Measurements from ENCODE around the gene DYNC1I1.

Gene DYNC1I1

DNA sequence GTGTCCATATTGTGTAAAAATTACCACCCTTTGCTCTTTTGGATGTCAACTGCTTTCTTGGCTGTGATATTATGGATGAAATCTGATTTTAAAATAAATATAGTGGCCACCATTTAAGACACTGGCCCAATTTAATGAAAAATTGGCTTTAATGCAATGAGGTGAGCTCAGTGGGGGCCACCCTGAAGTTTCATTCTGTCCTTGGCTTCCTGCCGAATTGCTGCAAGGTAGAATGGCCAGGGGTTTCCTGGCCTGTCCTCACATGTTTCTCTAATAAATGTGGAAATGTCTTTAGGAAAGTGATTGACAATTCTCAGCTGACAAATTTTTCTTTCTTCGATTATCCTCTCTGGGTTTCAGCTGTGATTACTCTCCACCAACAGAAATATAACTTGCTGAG is 36.0 kb downstream of the DYNC1I1 start:
- H3K36me3 Mint-ChIP-seq (ENCODE audit: low read depth), result no peaks in the 10 kb centered on the region

DNA sequence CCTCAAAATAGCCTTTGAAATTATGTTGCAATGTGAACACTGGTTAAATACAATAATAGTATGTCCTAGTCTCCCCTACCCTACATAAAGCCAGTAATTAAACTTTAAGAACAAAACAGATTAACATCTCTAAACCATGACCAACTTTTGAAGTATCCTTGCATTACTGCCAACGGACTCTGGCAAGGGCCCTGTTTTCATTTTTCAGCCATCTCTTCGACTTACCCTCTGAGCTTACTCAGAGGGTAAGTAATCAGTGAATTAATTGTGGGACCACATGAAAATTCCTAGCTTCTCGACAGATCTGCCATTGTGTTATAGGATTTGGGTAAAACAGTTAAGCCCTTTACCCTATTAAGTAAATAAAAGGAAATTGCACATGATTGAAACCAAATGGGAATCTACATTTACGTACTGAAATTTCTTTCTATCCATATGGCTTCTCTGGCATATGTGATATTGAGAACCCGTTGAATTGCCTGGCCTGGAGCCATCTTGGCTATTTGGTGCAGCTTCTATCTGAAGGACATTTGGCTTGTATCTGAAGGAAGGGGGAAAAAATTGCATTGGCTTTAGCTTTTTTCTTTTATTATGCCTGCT is 39.6 kb downstream of the DYNC1I1 start:
- H3K36me3 Mint-ChIP-seq (ENCODE audit: low read depth), result no peaks in the 10 kb centered on the region
- no peaks in the 10 kb centered on the region for H3K4me1 Mint-ChIP-seq (ENCODE audit: low read depth)
- no peaks in the 10 kb centered on the region for H3K9me3 Mint-ChIP-seq
- H3K27ac Mint-ChIP-seq, result no peak overlapping the region
- H3K4me3 Mint-ChIP-seq, result no peak overlapping the region
- H3K27me3 Mint-ChIP-seq, result no peaks in the 10 kb centered on the region

More for the DNA sequence above, 36.0 kb downstream of the DYNC1I1 start:
- Mint-ChIP-seq H3K4me1 (ENCODE audit: low read depth) (no peaks in the 10 kb centered on the region), H3K27ac (no peak overlapping the region), H3K27me3 (no peaks in the 10 kb centered on the region), H3K9me3 (no peaks in the 10 kb centered on the region), H3K4me3 (no peak overlapping the region)

DNA sequence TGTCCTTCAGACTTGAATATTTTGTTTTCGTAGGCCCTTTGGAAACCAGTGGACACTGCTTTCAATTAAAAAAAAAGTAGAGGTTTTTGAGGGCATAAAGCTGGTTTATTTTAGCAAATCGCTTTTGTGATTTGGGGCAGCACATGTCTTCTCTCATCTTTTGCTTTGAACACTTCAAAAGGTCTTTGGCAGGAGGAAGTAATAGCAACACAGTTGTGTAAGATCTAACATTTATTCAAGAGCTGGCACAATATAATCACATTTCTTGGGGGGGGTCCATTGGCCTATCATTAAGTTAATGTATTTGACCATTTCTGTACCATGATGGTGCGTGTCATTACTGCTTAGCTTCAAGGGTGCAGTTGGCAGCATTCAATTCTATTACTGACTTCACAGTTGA is 42.4 kb downstream of the DYNC1I1 start:
- Mint-ChIP-seq H3K4me3 (no peak overlapping the region), H3K27ac (no peak overlapping the region), H3K36me3 (ENCODE audit: low read depth) (no peaks in the 10 kb centered on the region), H3K4me1 (ENCODE audit: low read depth) (no peaks in the 10 kb centered on the region), H3K9me3 (no peaks in the 10 kb centered on the region), H3K27me3 (no peaks in the 10 kb centered on the region)

DNA sequence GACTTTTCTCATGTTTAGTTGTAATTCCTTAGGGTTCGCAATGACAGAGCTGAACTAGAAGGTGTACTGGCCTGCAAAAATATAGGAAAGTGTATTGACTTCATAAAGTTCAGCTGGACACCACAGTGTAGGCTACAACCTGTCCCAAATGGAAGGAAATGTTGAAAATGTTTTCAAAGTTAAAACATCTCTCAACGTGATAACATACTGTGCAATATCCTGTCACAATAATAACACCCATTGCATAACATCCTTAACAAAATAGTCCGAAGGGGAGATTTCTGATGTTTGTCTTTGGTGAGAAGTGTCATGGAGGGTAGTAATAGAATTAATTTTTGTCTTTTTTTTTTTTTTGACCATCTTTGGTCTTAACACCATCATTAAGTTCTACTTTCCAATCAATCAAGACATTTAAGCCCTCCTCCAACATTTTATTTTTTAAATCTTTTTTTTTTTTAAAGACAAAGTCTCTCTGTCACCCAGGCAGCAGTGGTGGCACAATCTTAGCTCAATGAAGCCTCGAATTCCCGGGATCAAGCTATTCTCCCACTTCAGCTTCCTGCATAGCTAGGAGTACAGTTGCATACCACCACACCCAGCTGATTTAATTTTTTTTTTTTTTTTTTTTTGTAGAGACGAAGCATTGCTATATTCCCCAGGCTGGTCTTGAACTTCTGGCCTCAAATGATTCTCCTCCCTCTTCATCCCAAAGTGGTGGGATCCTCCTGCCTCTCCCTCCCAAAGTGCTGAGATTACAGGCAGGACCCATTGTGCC is 45.7 kb downstream of the DYNC1I1 start:
- no peaks in the 10 kb centered on the region for H3K27me3 Mint-ChIP-seq
- H3K27ac Mint-ChIP-seq, result no peak overlapping the region
- H3K4me3 Mint-ChIP-seq, result no peak overlapping the region
- H3K9me3 Mint-ChIP-seq, result no peaks in the 10 kb centered on the region
- no peaks in the 10 kb centered on the region for H3K36me3 Mint-ChIP-seq (ENCODE audit: low read depth)
- no peaks in the 10 kb centered on the region for H3K4me1 Mint-ChIP-seq (ENCODE audit: low read depth)

DNA sequence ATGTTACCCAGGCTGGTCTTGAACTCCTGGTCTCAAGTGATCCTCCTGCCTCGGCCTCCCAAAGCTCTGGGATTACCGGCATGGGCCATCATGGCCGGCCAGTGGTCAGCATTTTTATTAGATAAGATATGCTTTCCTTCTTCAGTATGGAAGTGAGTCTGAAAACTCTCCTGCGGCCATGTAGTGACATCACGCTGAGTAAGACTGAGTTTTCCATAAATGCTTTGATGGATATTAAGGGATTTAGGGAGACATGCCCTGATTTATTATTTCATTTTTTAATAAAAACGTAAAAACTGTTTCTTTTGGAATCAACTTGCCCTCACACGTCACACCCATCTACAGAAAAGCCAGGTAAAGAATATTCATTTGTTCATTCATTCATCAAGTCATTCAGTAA is 48.4 kb downstream of the DYNC1I1 start:
- Mint-ChIP-seq H3K36me3 (ENCODE audit: low read depth) (no peaks in the 10 kb centered on the region), H3K9me3 (no peaks in the 10 kb centered on the region), H3K27me3 (no peaks in the 10 kb centered on the region), H3K4me3 (no peak overlapping the region), H3K27ac (no peak overlapping the region), H3K4me1 (ENCODE audit: low read depth) (no peaks in the 10 kb centered on the region)

DNA sequence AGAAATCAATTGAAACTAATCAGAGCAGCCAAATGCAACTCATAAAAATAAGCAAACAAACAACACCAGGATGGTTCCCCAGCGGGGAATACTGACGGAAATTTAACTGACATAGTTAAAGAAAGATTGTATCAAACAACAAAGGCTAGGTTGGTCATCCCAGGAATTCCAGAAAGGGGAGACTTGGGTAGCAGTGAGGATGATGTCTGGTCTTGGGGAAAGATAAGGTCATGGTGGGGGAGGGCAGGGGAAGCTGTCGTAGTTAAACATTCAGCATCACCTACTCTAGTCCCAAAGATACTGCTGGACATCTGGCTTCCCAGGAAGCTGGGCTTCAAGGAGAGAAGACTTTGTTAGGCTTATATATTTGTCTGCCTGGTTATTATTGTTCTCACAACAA is 50.4 kb downstream of the DYNC1I1 start:
- Mint-ChIP-seq H3K4me1 (ENCODE audit: low read depth) (no peaks in the 10 kb centered on the region), H3K9me3 (no peaks in the 10 kb centered on the region), H3K27ac (no peak overlapping the region), H3K4me3 (no peak overlapping the region), H3K36me3 (ENCODE audit: low read depth) (no peaks in the 10 kb centered on the region), H3K27me3 (no peaks in the 10 kb centered on the region)

DNA sequence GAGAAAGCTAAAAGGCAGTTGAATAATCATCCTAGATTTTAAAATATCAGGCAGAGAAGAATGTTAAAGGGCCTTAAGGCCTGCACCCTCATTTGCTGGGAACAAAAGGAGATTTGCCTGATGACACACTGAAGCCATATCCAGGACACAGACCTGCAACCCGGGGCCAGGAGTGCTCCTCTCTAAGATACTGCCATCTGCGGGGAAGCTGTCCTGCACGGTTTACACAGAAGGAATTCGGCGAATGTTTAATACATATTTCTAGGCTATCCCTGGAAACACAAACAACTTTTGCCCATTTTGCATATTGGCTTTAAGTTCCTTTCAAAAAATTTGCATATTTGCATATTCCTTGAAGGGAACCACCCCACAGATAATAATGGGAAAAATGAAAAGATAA is 52.3 kb downstream of the DYNC1I1 start:
- H3K27me3 Mint-ChIP-seq, result no peaks in the 10 kb centered on the region
- H3K27ac Mint-ChIP-seq, result no peak overlapping the region
- H3K36me3 Mint-ChIP-seq (ENCODE audit: low read depth), result no peaks in the 10 kb centered on the region
- no peaks in the 10 kb centered on the region for H3K4me1 Mint-ChIP-seq (ENCODE audit: low read depth)
- H3K4me3 Mint-ChIP-seq, result no peak overlapping the region
- H3K9me3 Mint-ChIP-seq, result no peaks in the 10 kb centered on the region

DNA sequence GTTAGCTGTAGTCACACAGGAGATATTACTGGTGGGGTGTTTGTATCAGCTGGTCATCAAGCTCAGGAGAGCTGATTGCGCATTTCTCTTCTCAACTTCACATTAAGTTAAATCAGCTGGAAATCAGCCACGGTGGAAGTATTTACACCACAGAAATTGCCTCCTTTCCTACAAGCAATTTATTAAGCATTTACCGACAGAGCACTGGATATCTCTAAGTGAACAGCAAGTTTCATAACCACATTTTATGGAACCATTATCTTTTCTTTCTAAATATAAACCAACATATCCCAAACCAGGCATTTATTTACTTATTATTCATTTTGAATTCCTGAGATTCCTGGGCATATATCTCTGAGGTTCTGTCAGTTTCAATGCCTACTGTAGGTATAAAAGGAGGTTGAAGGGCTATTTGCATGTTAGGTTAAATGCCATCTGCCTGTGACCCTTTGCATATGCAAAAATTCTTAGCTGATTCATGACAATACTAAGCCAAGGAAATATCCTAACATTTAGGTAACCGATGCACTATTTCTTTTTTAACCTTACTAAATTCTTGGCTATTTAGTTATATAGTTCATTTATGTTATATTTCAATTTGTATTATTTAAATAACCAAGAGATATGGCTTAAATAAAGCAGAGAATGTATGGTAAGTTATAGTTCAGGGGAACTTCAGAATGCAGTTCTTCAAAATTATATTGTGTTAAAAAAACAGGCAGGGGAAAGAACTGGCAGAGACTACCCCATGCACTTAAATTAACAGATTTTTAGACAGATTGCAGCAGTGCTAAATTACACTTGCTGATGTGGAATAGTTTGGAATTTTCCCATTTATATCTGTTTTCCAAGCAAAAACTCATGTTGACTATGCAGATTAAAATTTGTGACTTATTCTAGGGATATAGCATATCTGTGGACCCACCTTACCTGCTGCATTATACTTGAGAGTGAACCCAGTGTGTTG is 56.8 kb downstream of the DYNC1I1 start:
- H3K9me3 Mint-ChIP-seq, result no peaks in the 10 kb centered on the region
- no peaks in the 10 kb centered on the region for H3K27me3 Mint-ChIP-seq
- H3K36me3 Mint-ChIP-seq (ENCODE audit: low read depth), result no peaks in the 10 kb centered on the region
- no peaks in the 10 kb centered on the region for H3K4me1 Mint-ChIP-seq (ENCODE audit: low read depth)
- no peak overlapping the region for H3K4me3 Mint-ChIP-seq
- H3K27ac Mint-ChIP-seq, result no peak overlapping the region

DNA sequence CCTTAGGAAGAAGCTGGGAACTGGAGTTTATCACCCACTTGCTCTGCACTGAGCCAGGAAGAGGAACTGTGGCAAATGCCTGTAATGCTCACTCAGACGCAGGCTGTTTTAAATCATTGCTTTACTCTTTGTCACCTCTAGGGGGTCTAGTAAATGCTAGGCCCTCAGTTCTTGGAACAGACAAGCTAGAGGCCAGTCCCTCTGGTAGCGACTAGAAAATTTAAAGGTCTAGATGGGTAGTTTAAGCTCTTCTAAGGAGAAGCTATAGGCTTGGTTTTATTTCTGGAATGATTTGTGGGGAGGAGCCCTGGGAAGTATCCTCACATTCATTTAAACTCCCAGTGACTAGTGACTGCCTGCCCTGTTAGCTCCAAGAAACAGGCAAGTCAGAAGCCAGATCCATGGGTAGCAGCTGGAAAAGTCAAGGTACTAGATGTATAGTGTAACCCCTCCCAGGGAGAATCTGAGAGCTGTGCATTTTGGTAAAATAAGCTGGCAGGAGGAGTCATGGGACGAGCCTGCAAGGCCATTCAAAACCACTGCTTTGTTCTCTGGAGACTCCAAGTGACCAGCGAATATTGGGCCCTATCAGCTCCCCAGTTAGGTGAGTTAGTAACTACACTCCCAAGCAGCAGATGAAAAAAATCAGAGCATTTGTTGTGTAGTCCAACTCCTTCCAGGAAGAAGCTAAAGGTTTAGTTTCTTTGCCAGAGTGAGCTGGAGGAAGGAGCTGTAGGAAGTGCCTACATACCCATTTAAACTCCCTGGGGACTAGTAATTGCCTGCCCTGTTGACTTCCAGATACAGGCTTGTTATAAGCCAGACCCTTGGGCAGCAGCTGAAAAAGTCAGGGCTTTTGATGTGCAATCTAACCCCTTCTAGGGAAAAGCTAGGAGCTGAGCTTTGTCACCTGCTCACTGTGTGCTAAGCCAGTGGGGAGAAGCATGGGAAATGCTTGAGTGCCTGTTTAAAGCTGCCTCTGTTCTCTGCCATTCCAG is 68.9 kb downstream of the DYNC1I1 start:
- H3K27ac Mint-ChIP-seq, result no peak overlapping the region
- no peaks in the 10 kb centered on the region for H3K4me1 Mint-ChIP-seq (ENCODE audit: low read depth)
- no peak overlapping the region for H3K4me3 Mint-ChIP-seq
- no peaks in the 10 kb centered on the region for H3K27me3 Mint-ChIP-seq
- no peaks in the 10 kb centered on the region for H3K36me3 Mint-ChIP-seq (ENCODE audit: low read depth)
- no peaks in the 10 kb centered on the region for H3K9me3 Mint-ChIP-seq

DNA sequence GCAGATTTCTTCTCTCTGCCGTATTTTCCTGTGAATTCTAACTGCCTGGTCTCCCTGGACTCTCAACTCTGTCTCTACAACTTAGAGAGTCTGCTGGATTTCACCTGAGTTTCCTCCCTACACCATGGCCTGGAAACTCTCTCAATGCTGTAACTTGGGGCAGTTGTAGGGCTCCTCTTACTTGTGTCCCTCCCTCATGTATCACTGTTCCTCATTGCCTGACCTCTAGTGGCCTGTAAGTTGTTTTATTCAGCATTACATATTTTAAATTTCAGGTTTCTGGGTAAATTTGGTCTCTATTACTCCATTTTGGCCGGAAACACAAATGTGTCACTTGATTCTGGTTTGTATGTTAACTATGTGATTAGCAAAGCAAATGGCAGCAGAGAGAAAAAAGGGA is 70.9 kb downstream of the DYNC1I1 start:
- H3K4me1 Mint-ChIP-seq (ENCODE audit: low read depth), result no peaks in the 10 kb centered on the region
- H3K27ac Mint-ChIP-seq, result no peak overlapping the region
- H3K4me3 Mint-ChIP-seq, result no peak overlapping the region
- no peaks in the 10 kb centered on the region for H3K9me3 Mint-ChIP-seq
- no peaks in the 10 kb centered on the region for H3K27me3 Mint-ChIP-seq
- no peaks in the 10 kb centered on the region for H3K36me3 Mint-ChIP-seq (ENCODE audit: low read depth)

DNA sequence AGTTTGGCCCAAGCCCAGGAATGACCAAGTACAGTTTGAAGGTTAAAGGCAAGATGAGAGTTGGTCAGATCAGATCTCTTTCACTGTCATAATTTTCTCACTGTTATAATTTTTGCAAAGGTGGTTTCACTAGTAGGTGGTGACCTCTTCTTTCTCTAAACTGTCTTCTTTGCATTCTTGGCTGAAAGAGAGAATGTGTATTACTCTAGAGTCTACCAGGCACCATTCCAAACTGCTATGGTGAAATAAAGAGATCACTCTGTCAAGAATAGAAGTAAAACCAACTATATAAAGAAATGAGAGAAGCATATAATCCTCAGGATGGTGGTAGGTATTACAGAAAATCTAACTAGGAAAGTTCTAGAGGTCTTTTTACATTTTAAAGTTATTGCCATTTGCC is 72.7 kb downstream of the DYNC1I1 start:
- no peak overlapping the region for H3K4me3 Mint-ChIP-seq
- H3K9me3 Mint-ChIP-seq, result no peaks in the 10 kb centered on the region
- H3K27ac Mint-ChIP-seq, result no peak overlapping the region
- no peaks in the 10 kb centered on the region for H3K36me3 Mint-ChIP-seq (ENCODE audit: low read depth)
- H3K27me3 Mint-ChIP-seq, result no peaks in the 10 kb centered on the region
- no peaks in the 10 kb centered on the region for H3K4me1 Mint-ChIP-seq (ENCODE audit: low read depth)

DNA sequence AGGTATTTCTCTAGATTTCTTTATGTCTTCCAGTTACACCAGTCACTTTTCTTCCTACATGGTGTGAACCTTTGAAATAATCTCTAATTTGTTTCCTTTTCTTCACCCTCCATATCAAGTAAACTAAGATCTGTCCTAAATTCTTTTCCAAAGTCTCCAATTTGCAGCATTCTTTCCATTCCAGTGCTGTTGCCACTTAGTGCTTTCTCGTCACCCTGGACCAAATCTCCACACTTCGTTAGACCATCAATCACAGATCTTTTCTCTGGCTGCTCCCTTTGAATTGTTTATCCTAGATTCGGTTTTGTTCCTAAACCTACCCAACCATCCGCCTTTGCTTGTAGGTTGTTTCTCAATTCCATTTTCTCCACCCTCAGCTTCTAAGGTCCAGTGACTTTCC is 74.7 kb downstream of the DYNC1I1 start:
- Mint-ChIP-seq H3K36me3 (ENCODE audit: low read depth) (no peaks in the 10 kb centered on the region), H3K9me3 (no peaks in the 10 kb centered on the region), H3K27ac (no peak overlapping the region), H3K4me1 (ENCODE audit: low read depth) (no peaks in the 10 kb centered on the region), H3K27me3 (no peaks in the 10 kb centered on the region), H3K4me3 (no peak overlapping the region)

DNA sequence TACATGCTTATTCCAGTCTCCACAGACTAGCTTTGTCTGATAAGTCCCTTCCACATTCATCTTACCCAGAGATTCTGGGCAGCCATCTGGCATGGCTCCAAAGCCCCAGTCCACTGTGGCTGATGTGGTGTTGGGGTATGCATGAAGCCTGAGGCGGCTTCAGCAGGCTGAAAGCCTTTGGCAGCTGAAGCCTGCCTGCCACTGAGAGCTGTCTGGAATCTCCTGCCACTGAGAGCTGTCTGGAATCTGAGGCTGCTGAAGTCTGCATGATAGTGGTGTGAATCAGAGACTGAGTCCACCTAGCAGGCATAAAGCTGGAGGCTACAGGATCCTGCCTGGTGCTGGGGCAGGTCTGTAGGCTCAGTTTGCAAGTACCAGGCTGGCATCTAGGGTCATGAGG is 87.1 kb downstream of the DYNC1I1 start:
- Mint-ChIP-seq H3K36me3 (ENCODE audit: low read depth) (no peaks in the 10 kb centered on the region), H3K27ac (no peak overlapping the region), H3K4me3 (no peak overlapping the region), H3K9me3 (peaks cover 6% of the 10 kb centered on the region), H3K4me1 (ENCODE audit: low read depth) (no peaks in the 10 kb centered on the region), H3K27me3 (no peaks in the 10 kb centered on the region)

DNA sequence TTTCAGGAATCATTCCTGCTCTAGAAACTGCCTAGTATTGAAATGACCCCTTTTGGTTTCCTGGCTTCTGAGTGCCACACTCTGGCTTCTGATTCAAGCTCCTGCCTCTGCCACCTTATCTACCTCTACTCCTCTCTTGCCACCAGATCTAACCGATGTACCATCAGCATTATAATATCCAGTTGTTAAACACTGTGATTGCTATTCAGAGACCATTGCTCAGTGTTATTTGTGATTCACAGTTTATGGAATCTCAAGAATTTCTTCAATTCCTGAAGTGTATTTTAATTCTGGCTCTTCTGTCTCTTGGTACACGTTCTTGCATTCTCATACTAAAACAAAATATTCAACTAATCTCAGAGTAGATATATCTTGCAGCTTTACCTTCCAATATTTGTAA is 88.7 kb downstream of the DYNC1I1 start:
- H3K4me3 Mint-ChIP-seq, result no peak overlapping the region
- peaks cover 6% of the 10 kb centered on the region for H3K9me3 Mint-ChIP-seq
- H3K27ac Mint-ChIP-seq, result no peak overlapping the region
- no peaks in the 10 kb centered on the region for H3K27me3 Mint-ChIP-seq
- no peaks in the 10 kb centered on the region for H3K4me1 Mint-ChIP-seq (ENCODE audit: low read depth)
- H3K36me3 Mint-ChIP-seq (ENCODE audit: low read depth), result no peaks in the 10 kb centered on the region

Data from stimulated activated naive CD8-positive, alpha-beta T cell treated with anti-CD3 and anti-CD28 coated beads, Interleukin-15, Interleukin-2, amounts not matched to agents 100 ng/mL and 50 ng/mL, for 24 hours (primary cell).